Hematopoietic multipotent progenitor cell treated with erythropoietin and hydrocortisone succinate and interleukin-3 and kit ligand, for 17 days (in vitro differentiated cells): ENCODE data around the gene ALK.

Experiments used
- DNase-seq: peaks from one replicate; pipeline ENCODE4 v3.0.0-alpha.2; 2015; ENCODE audit warnings: low spot score

Gene ALK

GRCh38 chr2:29360016-29360784 lies 561.2 kb downstream of the ALK start:
- DNase-seq, result no peak

- DNase-seq, result no peak
Measured at GRCh38 chr2:29353403-29353991, 567.9 kb downstream of the ALK start.

GRCh38 chr2:29351916-29352591 lies 569.3 kb downstream of the ALK start:
- no peak for DNase-seq

- no peak for DNase-seq
Measured at GRCh38 chr2:29351248-29351647, 570.1 kb downstream of the ALK start.

- DNase-seq, result no peak
Measured at GRCh38 chr2:29349316-29350030, 571.9 kb downstream of the ALK start.

- DNase-seq, result no peak
Measured at GRCh38 chr2:29347774-29348461, 573.5 kb downstream of the ALK start.

- no peak for DNase-seq
Measured at GRCh38 chr2:29345236-29345635, 576.1 kb downstream of the ALK start.

- DNase-seq, result no peak
Measured at GRCh38 chr2:29343830-29344229, 577.6 kb downstream of the ALK start.

- DNase-seq, result no peak
Measured at GRCh38 chr2:29336341-29337241, 584.8 kb downstream of the ALK start.

GRCh38 chr2:29335396-29335795 lies 586.0 kb downstream of the ALK start:
- DNase-seq, result no peak

GRCh38 chr2:29334706-29335105 lies 586.7 kb downstream of the ALK start:
- DNase-seq, result no peak

GRCh38 chr2:29332540-29332939 lies 588.8 kb downstream of the ALK start:
- no peak for DNase-seq

GRCh38 chr2:29329899-29330298 lies 591.5 kb downstream of the ALK start:
- no peak for DNase-seq

- no peak for DNase-seq
Measured at GRCh38 chr2:29326926-29327325, 594.5 kb downstream of the ALK start.

GRCh38 chr2:29325544-29325943 lies 595.8 kb downstream of the ALK start:
- DNase-seq, result no peak

- DNase-seq, result no peak
Measured at GRCh38 chr2:29323961-29324360, 597.4 kb downstream of the ALK start.

- no peak for DNase-seq
Measured at GRCh38 chr2:29323301-29323700, 598.1 kb downstream of the ALK start.

- DNase-seq, result no peak
Measured at GRCh38 chr2:29322011-29322410, 599.4 kb downstream of the ALK start.

- DNase-seq, result no peak
Measured at GRCh38 chr2:29317801-29318485, 603.4 kb downstream of the ALK start.

- DNase-seq, result no peak
Measured at GRCh38 chr2:29317077-29317517, 604.3 kb downstream of the ALK start.
